GM21825 (cell line): ENCODE measurements around the gene SLC25A4.

Experiments used
- ATAC-seq: cut with Tn5 transposase; IDR thresholded peaks from one replicate; pipeline ENCODE4 v1.9.1; 2021; ENCODE audit warnings: mild to moderate bottlenecking, moderate library complexity; ENCODE audit not compliant: unreplicated experiment

SLC25A4 gene

DNA sequence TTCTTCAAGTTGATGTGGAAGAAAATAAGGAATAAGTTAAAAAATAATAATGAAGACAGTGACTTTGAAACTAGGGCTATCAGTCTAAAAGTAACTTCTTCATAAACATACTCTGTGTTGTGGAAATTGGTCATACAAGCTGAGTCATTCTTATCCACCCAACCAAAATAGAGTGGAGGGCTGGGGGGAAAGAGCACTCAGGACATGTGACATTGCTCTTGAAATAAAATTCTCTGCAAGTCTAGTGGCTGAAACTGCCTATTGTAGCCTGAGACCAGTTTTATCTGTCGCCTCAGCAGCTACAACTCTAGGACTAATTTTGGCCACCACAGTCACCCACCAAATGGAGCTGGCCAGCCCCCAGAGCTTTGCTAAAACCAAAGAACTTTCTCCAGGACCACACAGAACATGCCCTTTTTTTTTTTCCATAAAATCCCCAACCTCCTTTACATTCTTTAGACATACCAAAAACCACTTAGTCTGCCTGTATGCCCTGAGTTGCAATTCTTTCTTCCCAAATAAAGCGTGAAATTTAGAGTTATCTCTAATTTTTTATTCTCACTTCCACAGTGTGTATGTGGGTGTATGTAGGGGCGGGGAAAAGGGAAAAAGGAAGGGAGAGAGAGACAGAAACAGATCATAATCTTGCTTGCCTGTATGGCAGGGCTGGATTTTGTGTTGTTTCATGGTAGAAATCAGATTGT lies 23.0 kb upstream of the SLC25A4 start:
- ATAC-seq = no peak

DNA sequence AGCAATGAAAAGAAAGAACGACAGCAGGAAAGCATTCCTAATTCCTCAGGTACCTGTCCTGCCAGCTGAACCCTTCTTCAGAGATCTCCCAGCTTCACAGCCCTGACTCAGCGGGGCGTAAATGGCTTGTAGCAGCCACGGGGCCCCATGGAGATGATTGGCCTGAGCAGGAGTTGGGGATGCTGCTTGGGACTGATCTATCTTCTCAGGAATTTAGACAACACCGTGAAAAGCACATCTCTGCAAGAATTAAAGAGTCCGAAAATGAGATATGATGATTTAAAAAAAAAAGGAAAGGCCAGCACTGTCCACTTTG lies 22.5 kb upstream of the SLC25A4 start:
- no peak for ATAC-seq

DNA sequence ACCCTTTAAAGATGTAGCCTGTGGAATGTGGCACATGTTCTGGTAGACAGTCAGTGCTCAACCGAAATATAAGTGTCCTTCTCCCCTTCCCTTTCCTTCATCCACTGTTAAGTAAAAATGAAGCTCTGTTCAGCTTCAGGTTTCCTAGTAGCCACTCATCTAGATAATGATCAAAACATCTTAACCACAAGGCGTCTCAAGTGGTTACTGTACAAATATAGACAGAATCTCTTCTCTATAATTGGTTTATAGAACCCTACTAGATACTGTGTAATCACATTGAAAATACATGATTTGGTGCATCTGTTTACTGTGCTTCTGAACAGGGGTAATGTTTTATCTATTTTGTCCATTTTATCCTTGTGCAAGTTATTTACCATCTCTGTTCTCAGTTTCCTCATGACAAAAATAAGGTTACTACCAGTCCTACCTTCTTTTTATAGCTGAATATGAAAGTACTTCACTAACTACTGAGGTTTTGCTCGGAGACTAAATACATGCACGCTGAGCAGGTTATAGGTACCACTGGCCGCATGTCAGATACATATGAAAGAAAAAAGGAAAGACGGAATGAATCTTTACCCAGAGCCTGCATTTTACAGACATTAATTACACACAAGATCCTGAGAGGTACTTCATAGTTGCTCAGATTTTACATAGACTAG lies 20.3 kb upstream of the SLC25A4 start:
- ATAC-seq = no peak

DNA sequence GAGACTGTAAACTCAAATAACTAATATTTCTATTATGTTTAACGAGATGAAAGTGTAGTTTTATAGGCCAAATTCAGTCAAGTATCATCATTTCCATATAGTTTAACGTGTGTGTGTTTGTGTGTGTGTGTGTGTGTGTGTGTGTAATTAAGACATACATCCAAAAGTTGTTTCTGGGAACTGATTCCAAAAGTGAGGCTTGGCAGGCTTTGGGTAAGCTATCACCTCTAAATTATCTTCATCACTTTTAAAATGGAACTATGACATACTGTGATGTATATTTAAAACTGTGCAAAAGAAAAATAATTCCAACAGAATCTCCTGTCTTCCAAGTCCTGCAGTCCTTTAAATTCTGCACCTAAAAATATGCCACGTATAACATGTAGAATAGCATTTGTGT lies 19.1 kb upstream of the SLC25A4 start:
- no peak for ATAC-seq

DNA sequence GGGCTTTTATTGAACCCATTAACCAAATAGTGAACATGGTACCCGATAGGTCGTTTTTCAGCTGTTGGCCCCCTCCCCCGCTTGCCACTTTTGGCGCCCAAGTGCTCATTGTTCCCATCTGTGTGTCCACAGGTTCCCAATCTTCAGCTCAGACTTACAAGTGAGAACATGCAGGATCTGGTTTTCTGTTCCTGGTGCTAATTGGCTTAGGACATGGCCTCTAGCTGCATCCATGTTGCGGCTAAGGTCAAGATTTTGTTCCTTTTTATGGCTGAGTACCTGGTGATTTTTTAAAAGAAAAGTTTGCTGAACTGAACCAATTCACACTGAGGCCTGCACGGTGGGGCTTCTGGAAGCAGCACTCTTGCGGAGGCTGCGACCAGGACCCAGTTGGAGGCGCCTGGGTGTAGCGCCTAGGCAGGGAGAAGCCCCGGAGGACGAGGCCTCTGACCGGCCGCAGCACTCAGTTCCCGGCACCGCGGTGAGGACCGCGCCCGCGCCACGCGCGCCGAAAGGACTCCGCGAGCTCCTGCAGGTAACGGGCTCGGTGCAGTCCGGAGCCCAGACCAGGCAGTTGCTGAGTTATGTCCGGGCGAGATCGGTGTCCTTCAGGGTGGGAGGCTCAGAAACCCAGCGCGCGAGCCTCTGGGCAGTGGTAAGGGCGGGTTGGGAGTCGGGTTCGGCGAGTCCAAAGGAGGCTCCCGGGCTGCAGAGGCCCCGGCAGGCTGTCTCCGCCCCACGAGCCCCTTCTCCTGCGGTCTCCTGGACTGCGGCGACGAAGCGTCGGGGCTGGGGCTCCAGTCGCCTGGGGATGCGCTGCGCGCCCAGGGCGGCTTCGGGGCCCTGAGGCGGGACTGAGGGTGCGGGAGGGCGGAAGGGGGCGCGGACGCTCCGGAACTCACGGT lies 15.8 kb upstream of the SLC25A4 start:
- no peak for ATAC-seq

DNA sequence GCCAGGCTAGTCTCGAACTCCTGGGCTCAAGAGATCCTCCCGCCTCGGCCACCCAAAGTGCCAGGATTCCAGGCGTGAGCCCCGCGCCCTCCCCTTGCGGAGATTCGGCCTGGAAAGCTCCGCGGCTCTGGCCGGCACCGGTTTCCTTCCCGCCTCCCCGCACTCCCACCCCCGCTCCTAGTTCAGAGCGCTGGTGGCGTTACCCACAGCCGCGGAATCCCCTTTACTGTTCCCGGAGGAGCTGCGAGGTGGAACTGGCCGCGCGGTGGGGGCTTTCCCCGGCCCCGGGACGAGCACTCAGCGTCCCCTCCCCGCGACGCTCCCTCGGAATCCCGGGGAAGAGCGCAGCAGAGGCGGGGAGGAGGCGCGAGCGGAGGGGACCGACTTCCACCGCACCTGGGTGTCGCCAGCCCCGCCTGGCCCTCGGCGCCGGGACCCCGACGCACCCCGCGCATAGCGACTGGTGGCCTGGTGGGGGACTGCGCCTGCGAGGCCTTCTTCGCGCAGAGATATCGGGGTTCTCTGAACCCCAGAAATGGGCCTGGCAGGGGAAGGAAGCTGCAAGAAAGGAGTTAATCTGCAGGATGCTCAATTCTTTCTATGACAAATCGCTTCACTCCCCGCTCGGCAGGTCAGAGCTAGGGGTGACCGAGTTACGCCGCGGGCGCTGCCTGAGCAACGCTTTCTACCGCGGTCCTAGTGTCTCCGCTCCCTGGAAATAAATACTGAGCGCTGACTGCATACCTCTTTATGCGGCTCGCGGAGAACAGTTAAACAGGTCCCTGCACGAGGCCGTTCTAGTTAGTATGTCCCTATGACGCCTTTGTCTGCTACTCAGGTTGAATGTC lies 14.6 kb upstream of the SLC25A4 start:
- ATAC-seq = no peak

DNA sequence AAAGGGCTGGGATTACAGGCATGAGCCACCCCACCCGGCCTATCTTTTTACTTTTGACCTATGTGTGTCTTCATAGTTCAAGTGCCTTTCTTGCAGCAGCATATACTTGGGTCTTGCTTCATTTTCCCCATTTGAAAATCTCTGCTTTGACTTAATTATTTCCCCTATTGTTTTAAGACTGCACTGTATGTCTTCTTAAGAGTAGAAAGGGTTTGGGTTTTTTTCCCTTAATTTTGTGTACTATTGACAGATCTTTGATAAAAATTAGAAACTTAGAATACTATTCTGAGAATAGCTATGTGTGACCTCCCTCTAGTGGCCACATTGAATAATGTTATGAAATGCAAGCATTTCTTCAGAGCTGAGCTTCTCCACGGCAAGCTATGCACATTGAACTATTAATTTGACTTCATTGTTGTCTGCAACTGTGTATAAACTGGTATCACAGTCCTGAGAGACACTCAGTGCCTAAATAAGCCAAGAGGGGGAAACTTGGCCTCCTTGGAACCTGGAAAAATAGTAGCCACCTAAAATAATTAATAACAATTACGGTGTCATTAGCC lies 8.7 kb upstream of the SLC25A4 start:
- peak; percentile 84 for ATAC-seq

DNA sequence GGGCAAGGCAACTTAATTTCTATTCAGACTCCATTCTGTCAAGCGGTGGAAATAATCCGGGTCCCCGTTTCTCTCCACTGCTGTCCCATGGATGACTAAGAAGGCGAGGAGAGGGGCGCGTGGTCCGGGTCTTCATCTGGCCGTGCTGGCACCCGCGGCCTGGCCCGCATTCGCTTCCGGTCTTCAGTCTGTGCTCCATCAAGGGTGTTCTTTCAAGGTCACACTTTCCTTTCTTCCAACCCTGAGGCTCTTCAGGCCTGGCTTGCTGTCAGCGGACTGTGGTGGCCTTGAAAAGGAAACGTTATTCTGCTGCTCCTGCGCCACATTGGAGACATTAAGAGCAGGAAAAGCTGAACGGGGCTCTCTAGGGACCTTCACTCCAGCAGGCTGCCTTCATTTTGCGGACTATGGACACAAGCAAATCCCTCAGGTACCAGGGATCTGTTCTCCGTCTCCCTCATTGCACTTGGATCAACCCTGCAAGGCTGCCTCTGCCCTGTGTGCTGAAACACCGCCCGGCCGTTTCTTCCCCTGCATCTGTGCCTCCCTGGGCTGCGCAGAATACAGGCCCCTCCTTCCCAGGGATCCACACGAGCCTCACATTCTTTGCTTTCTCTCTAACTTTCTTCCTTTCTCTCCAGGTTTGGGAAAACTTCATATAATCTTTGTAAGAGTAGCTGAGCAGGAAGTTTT lies 5.7 kb upstream of the SLC25A4 start:
- no peak for ATAC-seq

DNA sequence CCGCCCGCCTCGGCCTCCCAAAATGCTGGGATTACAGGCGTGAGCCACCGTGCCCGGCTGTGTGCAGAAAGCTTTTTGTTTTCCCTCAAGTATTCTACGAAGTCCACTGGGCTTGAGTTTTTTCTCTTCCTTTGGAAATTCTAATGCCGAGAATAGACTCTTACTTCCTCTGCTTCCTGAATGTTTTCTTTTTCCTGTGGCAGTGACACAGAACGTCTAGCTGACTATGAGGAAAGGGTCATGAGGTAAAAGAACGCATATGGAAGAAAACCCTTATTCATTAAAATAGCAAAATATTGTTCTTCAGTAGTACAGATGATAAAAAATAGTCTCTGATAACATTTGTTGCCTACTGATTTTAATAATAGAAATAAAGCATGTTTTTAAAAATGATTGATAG lies 4.9 kb upstream of the SLC25A4 start:
- no peak for ATAC-seq

DNA sequence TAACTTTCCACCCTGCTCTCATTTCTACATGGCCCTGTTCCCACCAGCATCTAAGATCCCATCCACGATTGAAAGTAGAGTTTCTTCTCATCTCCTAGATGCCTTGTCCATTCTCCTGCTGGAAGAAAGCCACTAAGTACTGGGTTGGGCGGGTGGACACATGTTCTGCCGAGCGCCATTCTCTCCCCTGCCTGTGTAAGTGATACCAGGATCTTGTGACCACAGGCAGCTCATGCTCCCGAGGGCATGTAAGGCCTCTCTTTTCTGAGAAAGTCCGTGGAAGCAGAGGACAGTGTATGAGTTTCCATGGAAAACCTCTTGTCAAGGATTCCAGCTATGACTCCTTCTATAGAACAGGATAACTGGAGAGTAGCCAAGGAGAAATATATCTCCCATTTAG lies 3.3 kb upstream of the SLC25A4 start:
- no peak for ATAC-seq

DNA sequence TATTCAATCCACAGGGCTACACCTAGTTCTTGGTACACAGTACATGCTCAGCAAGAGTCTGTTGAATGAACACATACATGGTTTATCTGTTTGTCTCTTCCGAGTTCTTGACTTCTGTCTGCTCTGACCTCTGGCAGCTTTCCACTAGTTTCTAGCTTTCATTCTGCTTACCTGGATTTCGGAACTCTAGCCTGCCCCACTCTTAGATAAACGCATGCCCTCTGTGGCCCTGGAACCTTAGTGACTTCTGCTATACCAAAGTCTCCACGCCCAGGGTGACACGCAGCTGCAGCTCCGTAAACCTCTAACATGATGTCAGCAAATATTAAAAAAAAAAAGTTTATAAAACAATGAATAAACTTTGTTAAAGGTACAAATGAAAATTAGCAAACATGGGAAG lies 1.3 kb upstream of the SLC25A4 start:
- ATAC-seq = no peak

DNA sequence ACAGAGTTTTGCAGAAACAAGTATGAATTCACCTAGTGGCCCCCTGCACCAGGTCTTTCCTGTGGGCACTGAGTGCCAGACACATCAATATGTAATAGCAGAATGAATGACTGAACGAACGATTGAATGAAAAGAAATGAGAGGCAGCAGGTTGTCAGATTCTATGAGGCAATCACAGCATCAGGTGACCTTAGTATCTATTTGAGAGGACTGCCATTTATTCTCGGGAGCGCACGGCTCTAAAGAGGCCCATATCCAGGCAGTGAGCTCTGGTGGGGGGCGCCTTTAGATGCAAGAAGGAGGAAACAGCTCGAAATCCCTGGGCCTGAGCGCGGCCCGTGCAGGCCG lies 528 bp upstream of the SLC25A4 start:
- ATAC-seq = peak; percentile 9

DNA sequence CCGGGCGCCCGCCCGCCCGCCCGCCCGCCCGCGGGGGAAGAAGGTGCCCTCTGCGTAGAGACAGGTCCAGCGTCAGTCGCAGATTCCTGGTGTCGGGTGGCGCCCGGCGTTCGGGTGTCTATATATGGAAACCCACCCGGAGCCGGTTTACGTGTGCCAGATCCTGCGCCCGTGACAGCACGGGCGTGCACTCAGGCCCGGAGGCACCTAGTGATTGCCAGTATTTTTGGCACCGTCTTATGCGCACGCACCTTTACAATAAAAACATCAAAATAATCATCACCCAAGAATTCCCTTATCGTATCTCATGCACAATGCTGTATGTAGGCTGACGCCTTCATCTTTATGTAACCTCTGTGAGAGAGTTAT lies 519 bp downstream of the SLC25A4 start:
- peak; percentile 31 for ATAC-seq

DNA sequence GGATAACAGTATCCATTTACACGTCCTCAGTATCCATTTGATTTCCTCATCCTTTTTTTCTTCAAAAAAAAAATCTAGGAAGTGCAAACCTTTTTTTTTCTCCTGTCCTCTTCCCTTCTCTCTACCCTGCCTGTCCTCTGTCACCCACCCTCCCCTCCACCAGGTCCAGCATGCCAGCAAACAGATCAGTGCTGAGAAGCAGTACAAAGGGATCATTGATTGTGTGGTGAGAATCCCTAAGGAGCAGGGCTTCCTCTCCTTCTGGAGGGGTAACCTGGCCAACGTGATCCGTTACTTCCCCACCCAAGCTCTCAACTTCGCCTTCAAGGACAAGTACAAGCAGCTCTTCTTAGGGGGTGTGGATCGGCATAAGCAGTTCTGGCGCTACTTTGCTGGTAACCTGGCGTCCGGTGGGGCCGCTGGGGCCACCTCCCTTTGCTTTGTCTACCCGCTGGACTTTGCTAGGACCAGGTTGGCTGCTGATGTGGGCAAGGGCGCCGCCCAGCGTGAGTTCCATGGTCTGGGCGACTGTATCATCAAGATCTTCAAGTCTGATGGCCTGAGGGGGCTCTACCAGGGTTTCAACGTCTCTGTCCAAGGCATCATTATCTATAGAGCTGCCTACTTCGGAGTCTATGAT lies 1.7 kb downstream of the SLC25A4 start:
- no peak for ATAC-seq

DNA sequence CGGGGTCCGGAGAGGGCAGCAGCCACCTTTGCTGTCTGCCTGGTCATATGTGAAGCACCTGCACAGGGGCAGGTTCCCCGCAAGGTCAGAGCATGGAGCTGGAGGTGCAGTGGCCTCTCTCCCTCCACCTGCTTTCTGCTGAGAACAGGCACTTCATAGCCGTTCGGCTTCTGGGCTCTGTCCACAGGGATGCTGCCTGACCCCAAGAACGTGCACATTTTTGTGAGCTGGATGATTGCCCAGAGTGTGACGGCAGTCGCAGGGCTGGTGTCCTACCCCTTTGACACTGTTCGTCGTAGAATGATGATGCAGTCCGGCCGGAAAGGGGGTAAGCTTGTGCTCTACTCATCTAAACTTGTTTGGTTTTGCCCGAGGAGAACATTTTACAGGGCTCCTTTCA lies 2.5 kb downstream of the SLC25A4 start:
- ATAC-seq = no peak

DNA sequence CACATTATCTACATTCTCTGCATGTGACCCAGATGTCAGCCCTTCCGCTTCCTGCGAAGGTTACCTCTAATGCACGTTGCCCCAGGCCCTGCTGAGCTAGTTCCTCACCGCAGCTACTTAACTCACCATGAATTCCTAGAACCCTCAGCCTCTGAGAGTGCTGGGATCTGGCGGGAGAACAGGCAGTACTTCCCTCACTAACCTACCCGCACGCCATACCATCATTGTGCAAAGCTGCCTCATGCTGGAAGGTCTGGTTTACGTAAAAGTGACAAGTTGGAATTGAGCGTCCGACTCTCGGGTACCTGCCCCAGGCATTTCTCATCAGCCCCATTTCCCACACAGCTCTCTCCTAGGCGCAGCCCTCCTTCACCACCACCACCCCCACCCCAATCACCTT lies 6.3 kb downstream of the SLC25A4 start:
- no peak for ATAC-seq

DNA sequence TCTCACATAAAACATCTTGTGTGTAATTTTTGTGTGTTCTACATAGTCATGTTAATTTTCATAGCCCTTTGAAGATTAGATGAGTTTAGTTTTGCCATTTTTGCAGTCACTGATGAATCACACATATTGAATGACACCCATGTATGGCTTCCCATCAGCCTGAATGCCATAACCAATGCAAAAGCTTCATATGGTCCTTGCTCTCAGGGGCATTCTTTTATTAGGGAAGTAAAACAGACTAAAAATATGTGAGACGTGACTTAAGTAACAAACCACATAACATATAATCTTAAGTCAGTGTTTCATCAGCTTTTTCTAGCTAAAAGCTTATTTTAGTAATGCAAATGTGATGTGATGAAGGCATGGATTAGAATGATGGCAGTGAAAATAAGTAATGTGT lies 8.2 kb downstream of the SLC25A4 start:
- no peak for ATAC-seq

DNA sequence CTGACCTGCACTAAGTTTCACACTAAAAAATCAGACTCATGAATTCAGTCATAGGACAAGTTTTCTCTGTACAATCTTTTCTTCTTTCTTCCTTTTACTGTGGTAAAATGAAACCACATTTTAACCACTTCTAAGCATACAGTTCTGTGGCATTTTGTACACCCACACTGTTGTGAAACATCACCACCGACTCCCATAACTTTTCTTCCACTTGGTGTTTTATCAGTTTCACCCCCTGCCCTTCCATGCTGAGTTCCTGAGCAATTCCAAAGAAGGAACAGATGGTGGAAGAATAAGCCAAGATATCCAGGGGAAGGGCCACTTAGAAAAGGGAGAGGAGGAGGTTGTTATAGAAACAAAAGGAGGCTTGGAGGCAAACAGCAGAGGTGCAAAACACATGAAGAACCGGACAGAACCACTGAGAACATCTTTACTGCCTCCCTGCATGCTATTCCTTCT lies 22.6 kb downstream of the SLC25A4 start:
- ATAC-seq = peak; percentile 90

DNA sequence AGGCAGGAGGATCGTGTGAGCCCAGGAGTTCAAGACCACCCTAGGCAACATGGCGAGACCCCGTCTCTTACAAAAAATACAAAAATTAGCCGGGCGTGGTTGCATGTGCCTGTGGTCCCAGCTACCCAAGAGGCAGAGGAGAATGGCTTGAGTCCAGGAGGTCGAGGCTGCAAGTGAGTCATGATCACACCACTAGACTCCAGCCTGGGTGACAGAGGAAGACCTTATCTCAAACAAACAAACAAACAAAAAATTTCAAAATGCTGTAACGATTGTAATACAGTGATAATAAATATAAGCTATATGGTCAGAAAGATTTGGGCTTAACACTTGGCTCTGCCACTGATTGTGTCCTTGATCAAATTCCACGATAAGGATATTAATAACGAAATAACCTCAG lies 24.2 kb downstream of the SLC25A4 start:
- no peak for ATAC-seq
